ENCODE data around the gene STOML2. TPM values are rescaled to one million over a fixed set of nuclear protein-coding genes. Genes with fewer than 3 reads are reported as not detected.

The STOML2 gene
- total and polyA plus RNA-seq, 2 experiments from 2014 or later = 114 to 210 TPM

GRCh38 chr9:35108461-35108860, 5.5 kb upstream of the STOML2 start:
- Histone ChIP-seq H3K36me3 (ENCODE audit: insufficient read depth) (no peaks in the 10 kb centered on the region), H4K20me1 (replicated peaks; ENCODE audit: insufficient read depth) (no peaks in the 10 kb centered on the region), H3K79me2 (replicated peaks; ENCODE audit: insufficient read depth) (peaks cover 16% of the 10 kb centered on the region; the same call in 1 of the 2 replicates), H3K27ac (ENCODE audit: low read depth) (no peak overlapping the region), H3K4me3 (no peak overlapping the region), H3K9me2 (ENCODE audit: insufficient read depth) (no peaks in the 10 kb centered on the region), H2AFZ (no peak overlapping the region), H3F3A (replicated peaks; ENCODE audit: low read depth) (peaks cover 10% of the 10 kb centered on the region), H3K27me3 (ENCODE audit: insufficient read depth) (no peaks in the 10 kb centered on the region), H3K4me2 (no peak overlapping the region), H3K4me1 (ENCODE audit: insufficient read depth) (peaks cover 11% of the 10 kb centered on the region)
- no peak for TF ChIP-seq ETS1 (IDR thresholded peaks at IDR 0.05)
- no peak for TF ChIP-seq EZH2phosphoT487 (IDR thresholded peaks at IDR 0.05; ENCODE audit: unreplicated experiment)
- no peak for TF ChIP-seq STAT1 (IDR thresholded peaks at IDR 0.05; ENCODE audit: unreplicated experiment)
- TF ChIP-seq REST (IDR thresholded peaks at IDR 0.05; ENCODE audit: unreplicated experiment) = no peak
- TF ChIP-seq JUNB (IDR thresholded peaks at IDR 0.05; ENCODE audit: unreplicated experiment) = no peak
- TF ChIP-seq CTCF (conservative IDR thresholded peaks at IDR 0.05; ENCODE audit: low read depth in 2 of 2) = no peak
- no peak for TF ChIP-seq ZNF331 (CRISPR knock-in tag; IDR thresholded peaks at IDR 0.05; ENCODE audit: low read depth)
- TF ChIP-seq EZH2 (IDR thresholded peaks at IDR 0.05; ENCODE audit: low read depth, unreplicated experiment) = no peak
- TF ChIP-seq CREB1 (CRISPR knock-in tag; IDR thresholded peaks at IDR 0.05; ENCODE audit: low read depth) = no peak
- TF ChIP-seq NANOG (IDR thresholded peaks at IDR 0.05; ENCODE audit: borderline replicate concordance) = no peak
- TF ChIP-seq ZNF114 (CRISPR knock-in tag; IDR thresholded peaks at IDR 0.05) = no peak
- no peak for TF ChIP-seq ZNF462 (CRISPR knock-in tag; IDR thresholded peaks at IDR 0.05)
- no peak for TF ChIP-seq POLR2AphosphoS5 (IDR thresholded peaks at IDR 0.05; ENCODE audit: low read depth)
- DNase-seq (ENCODE audit: low spot score) (no peak), ATAC-seq (no peak)
- Mint-ChIP-seq H3K4me3 (no peak overlapping the region), H3K27ac (no peak overlapping the region), H3K36me3 (ENCODE audit: low read depth) (peaks cover 6% of the 10 kb centered on the region; the same call in 1 of the 3 replicates), H3K27me3 (ENCODE audit: insufficient read depth, low read depth, poor library complexity) (peaks cover 13% of the 10 kb centered on the region), H3K9me3 (no peaks in the 10 kb centered on the region), H3K4me1 (peaks cover 23% of the 10 kb centered on the region)
